ENCODE results near the gene ARRB1.
A peak's percentile ranks its signal among the peaks of the same experiment; 100 is the strongest.

The ARRB1 gene

GRCh38 chr11:75399344-75400145 lies 48.1 kb upstream of the ARRB1 start, which contains the start of gene RPS3 (continued):
- TF ChIP-seq ZBTB11 (tag by site-specific recombination; conservative IDR thresholded peaks at IDR 0.05; ENCODE audit: low read depth) (peak; percentile 97), ZBTB17 (tag by site-specific recombination; IDR thresholded peaks at IDR 0.05) (peak; percentile 96), PRDM2 (tag by site-specific recombination; IDR thresholded peaks at IDR 0.05; ENCODE audit: borderline replicate concordance) (no peak), ZNF792 (tag by site-specific recombination; IDR thresholded peaks at IDR 0.05) (peak; percentile 54; the same call in 1 of the 2 replicates), WT1 (tag by site-specific recombination; IDR thresholded peaks at IDR 0.05) (0 out of 2 replicates have a peak, but pooled peaks have one; percentile 19), ZNF521 (tag by site-specific recombination; IDR thresholded peaks at IDR 0.05) (no peak), ZIC2 (tag by site-specific recombination; IDR thresholded peaks at IDR 0.05) (no peak), ZBTB20 (tag by site-specific recombination; IDR thresholded peaks at IDR 0.05) (peak; percentile 64), EGR2 (tag by site-specific recombination; IDR thresholded peaks at IDR 0.05; ENCODE audit: low read depth) (no peak), ZNF341 (tag by site-specific recombination; IDR thresholded peaks at IDR 0.05; ENCODE audit: low read depth) (no peak), CTCF (tag by site-specific recombination; IDR thresholded peaks at IDR 0.05) (peak; percentile 91), KLF7 (tag by site-specific recombination; IDR thresholded peaks at IDR 0.05; ENCODE audit: borderline replicate concordance) (no peak; the same call in 1 of the 2 replicates), ZNF391 (tag by site-specific recombination; IDR thresholded peaks at IDR 0.05; ENCODE audit: borderline replicate concordance, low read depth) (0 out of 2 replicates have a peak, but pooled peaks have one; percentile 76), SCRT2 (tag by site-specific recombination; IDR thresholded peaks at IDR 0.05) (no peak), SETDB1 (IDR thresholded peaks at IDR 0.05; ENCODE audit: insufficient read length, low read length) (no peak), KLF17 (tag by site-specific recombination; IDR thresholded peaks at IDR 0.05) (peak; percentile 71; the same call in 1 of the 2 replicates)
